GM21737 (cell line): ENCODE measurements around the gene NAALADL2.
"Not testable (repeated sequence)": the region's sequence is repeated elsewhere in the genome, so short reads cannot be mapped to it uniquely, and the experiment has no call there.

Experiments
- ATAC-seq: cut with Tn5 transposase; IDR thresholded peaks from one replicate; pipeline ENCODE4 v1.9.1; 2021; ENCODE audit warnings: mild to moderate bottlenecking, moderate library complexity; ENCODE audit not compliant: unreplicated experiment

The NAALADL2 gene

DNA sequence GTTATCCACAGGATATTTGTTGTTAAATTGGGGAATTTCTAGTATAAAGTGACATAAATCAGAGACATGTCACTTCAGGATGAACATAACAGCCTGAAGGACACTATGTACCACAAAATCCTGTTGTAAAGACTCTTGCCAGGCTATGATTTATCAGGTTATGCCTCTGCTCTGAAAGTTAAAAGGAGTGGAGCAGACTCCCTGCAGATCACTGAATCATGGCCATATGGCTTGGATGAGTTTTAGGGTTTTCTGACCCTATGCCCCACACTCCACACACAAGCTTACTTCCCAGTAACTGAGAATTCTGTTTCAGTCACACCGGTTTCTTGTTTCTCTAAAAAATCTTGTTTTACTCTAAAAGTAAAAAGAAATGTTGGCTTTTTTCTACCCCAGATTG, 869.4 kb downstream of the NAALADL2 start:
- no peak for ATAC-seq

GRCh38 chr3:175729466-175729865, 870.3 kb downstream of the NAALADL2 start:
- ATAC-seq = no peak

DNA sequence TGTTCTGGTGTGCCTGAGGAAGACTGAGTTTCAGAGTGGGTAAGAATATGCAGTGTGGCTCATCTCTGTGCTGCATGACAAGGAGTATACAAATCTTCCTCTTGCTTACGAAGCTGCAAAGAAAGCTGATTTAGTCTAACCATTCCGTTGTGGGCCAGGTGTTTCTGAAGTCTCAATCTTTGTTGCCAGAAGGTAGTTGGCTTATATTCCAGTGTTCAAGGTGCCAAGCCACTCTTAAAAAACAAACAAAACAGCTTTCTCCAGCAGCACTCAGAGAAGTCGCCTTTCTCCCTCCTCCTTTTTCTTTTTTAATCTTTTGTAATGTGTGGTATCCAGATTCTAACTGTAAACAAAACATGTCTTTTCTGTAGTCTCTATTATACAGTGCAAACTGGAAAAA, 872.4 kb downstream of the NAALADL2 start:
- ATAC-seq = no peak

DNA sequence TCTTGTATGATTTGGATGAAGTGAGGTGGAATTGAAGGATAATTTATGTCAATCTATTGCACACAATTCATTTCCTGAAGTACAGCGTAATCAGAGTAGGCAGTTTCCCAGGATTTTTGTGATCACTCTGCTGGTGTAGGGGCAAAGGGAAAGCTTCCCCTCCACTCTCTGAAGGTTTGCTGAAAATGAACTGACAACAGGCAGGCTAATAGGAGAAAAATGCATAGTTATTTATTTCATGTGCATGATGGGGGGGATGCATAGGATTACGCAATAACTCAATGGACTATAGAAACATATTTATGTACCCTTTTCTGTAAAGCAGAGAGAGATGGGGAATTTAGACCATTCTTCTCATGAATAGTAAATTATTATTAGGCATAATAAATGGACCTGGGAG, 872.9 kb downstream of the NAALADL2 start:
- no peak for ATAC-seq

DNA sequence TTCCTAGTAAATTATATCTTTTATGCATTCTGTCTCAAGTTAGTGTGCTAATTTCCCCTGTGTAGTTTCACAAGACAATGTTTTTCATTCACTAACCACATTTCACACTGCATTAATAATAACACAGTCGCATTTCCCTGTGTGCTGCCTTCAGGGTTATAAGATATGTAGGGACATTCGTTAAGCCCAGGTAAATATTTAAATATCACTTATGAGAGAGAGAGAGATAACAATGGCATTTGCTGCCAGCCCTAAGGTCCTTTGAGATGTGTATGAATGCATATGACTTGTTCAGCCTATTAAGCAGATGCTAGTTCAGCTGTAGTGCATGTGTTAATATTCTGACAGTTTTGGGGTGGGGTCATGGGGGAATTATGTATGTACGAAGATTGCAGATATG, 876.7 kb downstream of the NAALADL2 start:
- ATAC-seq = no peak

DNA sequence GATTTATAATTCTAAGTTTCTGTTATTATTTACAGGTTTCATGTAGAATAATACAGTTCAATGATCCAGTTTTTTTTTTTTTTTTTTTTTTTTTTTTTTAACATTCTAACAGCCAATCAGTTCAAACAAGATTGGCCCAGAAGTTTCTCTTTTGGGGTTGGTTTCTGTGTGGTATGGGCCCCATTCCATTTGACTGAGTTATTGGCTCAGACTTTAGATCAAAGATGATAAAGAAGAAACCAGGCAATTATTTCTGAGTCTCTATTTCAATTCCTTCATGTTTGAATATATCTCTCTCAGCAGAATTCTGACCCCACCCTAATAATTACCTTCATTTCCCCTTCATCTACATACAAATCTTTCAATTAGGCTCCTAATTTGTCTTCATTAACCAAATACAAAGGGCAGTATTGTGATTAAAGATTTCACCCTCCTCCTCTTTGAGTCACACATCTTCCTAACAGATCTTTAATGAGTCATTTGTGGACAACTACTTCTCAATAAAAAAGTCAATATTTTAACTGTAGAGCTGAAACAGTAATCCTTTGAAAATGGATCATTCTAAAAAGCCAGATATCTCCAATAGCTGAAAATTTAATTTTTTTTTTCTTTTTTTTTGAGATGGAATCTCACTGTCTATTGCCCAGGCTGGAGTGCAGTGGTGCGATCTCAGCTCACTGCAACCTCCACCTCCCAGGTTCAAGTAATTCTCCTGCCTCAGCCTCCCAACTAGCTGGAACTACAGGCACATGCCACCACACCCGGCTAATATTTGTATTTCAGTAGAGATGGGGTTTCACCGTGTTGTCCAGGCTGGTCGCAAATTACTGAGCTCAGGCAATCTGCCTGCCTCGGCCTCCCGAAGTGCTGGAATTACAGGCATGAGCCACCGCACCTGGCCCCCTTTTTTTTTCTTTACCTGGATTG, 878.8 kb downstream of the NAALADL2 start:
- ATAC-seq = no peak

- ATAC-seq = no peak
Observed at GRCh38 chr3:175741951-175742350, 882.8 kb downstream of the NAALADL2 start.

DNA sequence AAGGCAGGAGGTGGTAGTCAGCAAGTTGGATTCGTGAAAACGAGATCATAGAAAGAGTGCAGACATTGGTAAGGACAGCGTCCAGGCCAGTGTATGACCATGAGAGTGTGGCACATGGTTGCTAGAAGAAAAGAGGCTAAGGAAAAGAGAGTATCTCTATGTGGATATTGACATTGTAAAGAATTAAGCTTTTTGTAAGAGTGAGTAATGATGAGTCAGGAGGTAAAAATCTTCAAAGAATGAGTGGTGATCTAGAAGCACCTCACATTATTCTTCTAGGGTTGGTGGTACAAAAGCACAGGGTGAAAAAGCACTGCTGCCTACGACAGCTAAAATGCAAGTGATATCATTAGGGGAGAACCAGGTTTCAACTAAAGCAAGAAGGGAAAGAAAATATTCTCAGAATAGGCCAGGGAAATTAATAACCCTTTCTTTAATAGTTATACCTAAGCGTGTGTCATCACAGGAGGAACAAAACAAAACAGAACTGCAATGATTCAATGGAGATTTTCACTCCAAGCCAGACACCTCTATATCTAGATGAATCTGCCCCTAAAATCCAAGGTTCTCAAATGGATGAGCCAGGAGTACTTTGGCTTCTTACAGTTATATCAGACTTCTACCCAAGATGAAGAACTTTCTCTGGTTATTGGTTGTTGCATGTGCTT, 884.7 kb downstream of the NAALADL2 start:
- no peak for ATAC-seq

- no peak for ATAC-seq
Observed at GRCh38 chr3:175746308-175746707, 887.2 kb downstream of the NAALADL2 start.

DNA sequence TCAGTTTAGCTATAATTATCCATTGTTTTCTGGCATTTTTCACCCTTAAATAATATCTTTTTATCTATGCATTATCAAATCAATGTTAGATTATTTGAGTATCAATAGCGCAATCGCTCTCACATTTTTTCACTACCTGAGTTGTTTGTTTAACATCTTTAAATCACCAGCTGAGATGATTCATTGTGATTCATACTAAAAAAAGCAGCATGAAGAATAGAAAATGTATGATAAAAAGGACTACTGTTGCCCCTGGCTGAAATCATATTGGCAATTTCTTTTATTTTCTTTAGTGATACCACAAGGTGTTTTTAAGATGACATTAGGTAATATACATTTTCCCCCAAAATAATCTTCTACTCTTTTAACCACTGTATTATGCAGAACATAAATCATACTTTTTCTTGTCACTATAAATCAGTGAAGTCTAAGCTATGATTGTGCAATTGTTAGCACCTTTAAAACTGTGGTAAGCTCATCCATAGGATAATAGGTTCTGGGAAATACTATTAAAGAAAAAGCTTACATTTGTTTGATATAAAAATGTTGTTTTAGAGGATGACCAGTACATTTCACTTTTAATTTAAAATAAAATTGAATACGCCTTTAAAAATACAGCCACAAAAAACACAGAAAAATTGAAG, 889.1 kb downstream of the NAALADL2 start:
- ATAC-seq = no peak

DNA sequence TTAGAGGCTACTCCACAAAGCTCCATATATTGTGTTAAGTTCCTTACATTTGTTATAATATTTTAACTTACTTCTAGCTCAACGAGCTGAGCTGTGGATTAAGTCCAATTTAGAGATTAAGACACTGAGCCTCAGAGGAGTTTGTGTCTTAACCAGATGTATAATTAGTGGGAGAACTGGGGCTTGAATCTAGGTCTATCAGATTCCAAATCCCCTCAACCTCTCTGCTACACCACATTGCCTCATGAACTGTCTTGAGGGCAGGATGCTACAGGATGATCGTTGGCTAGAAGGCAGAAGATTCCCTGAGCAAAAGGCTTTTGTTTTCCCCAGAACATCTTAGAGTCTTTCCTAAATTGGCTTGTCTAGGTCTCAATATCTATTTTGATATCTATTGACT, 890.8 kb downstream of the NAALADL2 start:
- no peak for ATAC-seq

DNA sequence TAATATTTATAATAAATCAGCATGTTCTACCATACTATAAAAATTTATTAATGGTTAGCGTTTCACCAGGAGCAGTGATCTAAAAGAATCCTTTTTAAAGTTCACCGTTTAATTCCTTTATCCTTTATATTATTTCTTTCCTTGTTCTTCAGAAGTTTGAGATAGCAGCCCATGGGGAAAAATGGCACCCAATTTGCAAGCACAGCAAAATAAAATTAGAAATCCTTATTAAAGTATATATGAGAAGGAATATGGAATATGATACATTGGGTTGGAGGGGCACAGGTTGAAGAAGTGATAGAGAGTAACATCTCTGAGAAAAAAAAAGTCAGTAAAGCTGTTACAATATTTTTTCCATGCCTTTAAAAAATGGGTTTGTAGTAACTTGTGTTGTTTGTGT, 892.0 kb downstream of the NAALADL2 start:
- no peak for ATAC-seq

DNA sequence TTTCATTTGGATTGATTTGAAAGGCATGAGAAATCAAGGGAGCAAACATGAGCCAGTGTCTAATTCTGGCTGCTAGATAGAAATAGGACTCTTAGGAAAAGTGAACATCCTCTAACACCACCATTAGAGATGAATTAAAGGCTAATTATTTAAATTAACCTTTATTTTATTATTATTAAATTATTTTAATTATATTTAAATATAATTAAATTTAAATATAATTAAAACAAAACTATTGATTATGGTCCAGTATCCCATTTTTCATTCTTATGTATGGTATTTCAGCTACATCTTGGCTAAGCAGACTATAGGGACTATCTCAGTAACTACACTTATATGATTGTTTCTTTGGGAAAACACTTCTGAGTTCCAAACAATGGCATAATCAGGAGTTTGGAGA, 904.8 kb downstream of the NAALADL2 start:
- ATAC-seq = no peak

GRCh38 chr3:175764722-175765121, 905.6 kb downstream of the NAALADL2 start:
- ATAC-seq = no peak

DNA sequence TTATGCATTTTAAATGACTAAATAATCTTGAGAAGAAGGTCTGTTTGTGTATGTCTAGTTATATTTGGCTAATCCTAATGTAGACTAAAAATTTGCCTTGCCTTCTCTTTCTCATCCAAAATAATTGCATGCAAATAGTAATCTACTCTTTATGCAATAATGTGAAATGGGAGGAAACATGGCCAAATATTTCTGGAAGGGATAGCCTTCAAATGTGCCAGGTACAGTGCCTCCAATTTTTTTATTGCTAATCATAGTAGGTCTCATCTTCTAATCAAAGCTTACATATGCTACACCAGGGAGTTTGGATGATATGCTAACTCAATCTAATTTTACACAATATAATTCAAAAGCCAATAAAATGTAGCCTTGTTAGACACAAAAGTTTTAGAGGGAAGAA, 911.3 kb downstream of the NAALADL2 start:
- no peak for ATAC-seq

DNA sequence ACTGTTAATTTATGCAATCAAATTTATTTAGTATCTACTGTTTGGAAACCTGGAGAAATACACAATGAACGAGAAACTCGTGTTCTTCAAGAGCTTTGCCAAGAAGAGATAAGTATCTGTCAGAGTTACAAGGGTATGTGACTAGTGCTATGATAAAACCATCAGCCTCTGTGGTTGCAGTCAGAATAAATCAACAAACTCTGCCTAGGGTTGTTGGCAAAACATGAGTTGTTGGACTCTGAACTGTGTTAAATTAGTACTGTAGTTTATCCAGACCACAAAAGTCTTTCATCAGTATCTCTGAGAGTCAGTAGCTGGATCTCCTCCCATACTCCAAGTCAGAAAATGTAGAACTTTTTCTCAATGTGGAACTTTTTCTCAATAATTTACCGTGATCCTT, 918.4 kb downstream of the NAALADL2 start:
- no peak for ATAC-seq

DNA sequence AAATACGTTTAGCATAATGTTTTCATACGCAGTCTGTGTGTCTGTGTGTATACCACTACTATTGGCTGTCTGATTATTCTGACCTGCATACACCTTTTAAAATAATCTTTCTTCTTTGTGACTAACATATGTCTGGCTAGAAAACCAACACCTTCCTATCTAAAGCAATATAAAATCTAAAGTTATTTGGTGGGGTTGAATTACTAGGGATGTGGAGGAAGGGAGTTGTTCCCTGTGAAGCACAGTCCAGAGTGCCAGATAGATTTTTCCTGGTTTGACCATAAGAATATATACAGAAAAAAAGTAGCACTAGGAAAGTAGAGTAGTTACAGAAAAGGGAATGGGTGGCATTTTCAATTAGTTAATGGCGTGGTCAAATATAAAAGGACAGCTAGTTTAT, 918.8 kb downstream of the NAALADL2 start:
- ATAC-seq = no peak

GRCh38 chr3:175778994-175779393, 919.9 kb downstream of the NAALADL2 start:
- no peak for ATAC-seq

DNA sequence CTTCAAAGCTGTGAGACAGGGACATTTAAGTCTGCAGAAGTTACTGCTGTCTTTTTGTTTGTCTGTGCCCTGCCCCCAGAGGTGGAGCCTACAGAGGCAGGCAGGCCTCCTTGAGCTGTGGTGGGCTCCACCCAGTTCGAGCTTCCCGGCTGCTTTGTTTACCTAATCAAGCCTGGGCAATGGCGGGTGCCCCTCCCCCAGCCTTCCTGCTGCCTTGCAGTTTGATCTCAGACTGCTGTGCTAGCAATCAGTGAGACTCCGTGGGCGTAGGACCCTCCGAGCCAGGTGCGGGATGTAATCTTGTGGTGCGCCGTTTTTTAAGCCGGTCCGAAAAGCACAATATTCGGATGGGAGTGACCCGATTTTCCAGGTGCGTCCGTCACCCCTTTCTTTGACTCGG, 928.0 kb downstream of the NAALADL2 start:
- ATAC-seq = not testable (repeated sequence)

DNA sequence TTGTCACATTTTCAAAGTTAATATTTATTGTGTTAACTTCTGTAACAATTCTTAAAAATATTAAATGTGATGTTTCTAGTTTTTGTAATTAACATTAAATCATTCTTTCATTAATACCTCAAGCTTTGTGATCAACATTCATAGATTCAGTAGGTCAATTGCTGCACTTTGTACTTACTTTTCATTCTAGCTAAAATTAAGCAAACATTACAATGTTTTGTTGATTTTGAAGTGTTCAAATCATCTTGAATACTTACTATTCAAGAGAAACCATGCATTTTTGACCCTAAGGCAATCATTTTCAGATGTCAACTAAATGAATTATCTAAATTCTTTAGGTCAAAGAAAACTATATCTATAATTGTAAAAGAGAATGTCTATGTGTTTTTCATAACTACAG, 933.1 kb downstream of the NAALADL2 start:
- ATAC-seq = no peak

GRCh38 chr3:175798326-175798725, 939.2 kb downstream of the NAALADL2 start:
- ATAC-seq = no peak

DNA sequence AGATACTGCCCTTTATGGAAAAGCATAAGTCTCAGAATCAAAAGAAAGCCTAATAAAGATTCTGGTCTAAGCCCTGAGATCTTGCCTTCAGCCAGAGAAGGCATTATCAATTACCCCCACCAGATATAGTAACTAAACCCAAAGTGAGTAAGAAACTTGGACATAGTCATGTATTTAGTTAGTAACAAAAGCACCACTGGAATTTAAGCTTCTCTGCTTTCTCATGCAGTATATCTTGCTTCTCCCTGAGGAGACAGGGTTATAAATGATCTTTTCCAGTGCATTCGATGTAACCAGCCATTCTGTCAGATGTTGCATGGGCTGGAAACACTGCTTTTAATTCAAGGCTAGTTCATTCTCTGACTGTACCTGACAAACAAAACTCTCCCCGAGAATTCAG, 946.7 kb downstream of the NAALADL2 start:
- no peak for ATAC-seq
